ENCODE measurements around the gene SLC2A6. TPM values are rescaled to one million over a fixed set of nuclear protein-coding genes. Genes with fewer than 3 reads are reported as not detected.

SLC2A6 gene
- total and polyA plus RNA-seq, 4 donors, result 5.7 to 26.3 (median 20.3) TPM

DNA sequence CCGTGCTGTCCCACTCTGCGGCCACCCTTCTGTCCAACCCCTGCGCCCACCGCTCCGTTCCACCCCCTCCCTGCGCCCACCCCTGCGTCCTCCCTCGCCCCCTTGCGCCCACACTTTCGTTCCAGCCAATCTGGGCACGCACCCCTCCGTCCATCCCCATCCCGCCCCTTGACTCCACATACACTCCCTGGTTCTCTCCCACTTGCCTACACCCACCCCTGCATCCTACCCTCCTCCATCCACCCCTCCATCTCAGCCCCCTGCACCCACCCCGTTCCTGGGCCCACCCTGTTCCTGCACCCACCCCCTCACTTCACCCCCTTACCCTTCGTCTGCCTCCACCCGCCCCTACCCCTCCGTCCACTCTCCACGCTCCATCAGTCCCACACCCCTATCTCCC lies 49.7 kb downstream of the SLC2A6 start:
- Histone ChIP-seq H3K9me3 (ENCODE audit: control insufficient read depth, insufficient read depth, low read length) (no peaks in the 10 kb centered on the region), H3K4me3 (ENCODE audit: low read depth, low read length) (no peak overlapping the region), H3K27ac (ENCODE audit: low read depth, low read length) (no peak overlapping the region), H3K4me1 (ENCODE audit: control insufficient read depth, insufficient read depth, low read length) (peaks cover 3% of the 10 kb centered on the region), H3K27me3 (ENCODE audit: control insufficient read depth, insufficient read depth, low read length) (peaks cover 19% of the 10 kb centered on the region), H3K36me3 (ENCODE audit: control insufficient read depth, insufficient read depth, low read length) (peaks cover 26% of the 10 kb centered on the region)
- 3% methylated on average over 15 of the region's 18 CpGs for WGBS (ENCODE audit: insufficient coverage)
- DNase-seq (ENCODE audit: low read depth in 4 of 6, low spot score in 6 of 6), result no peak

DNA sequence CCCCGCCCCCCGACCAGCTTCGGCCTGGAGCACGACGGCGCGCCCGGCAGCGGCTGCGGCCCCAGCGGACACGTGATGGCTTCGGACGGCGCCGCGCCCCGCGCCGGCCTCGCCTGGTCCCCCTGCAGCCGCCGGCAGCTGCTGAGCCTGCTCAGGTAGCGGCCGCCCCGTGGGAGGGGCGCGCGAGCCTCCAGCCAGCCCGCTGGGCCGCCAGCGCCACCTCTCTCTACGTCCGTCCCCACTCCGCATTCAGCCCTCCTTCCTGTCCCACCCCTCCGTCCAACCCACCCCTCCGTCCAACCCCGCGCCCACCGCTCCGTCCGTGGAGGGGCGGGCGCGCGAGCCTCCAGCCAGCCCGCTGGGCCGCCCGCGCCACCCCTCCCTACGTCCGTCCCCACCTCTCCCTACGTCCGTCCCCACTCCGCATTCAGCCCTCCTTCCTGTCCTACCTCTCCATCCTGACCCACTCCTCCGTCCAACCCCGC lies 50.2 kb downstream of the SLC2A6 start:
- no peak for DNase-seq (ENCODE audit: low read depth in 4 of 6, low spot score in 6 of 6)
- Histone ChIP-seq H3K27me3 (ENCODE audit: control insufficient read depth, insufficient read depth, low read length) (peaks cover 19% of the 10 kb centered on the region), H3K4me1 (ENCODE audit: control insufficient read depth, insufficient read depth, low read length) (peaks cover 3% of the 10 kb centered on the region), H3K36me3 (ENCODE audit: control insufficient read depth, insufficient read depth, low read length) (peaks cover 30% of the 10 kb centered on the region), H3K4me3 (ENCODE audit: low read depth, low read length) (no peak overlapping the region), H3K9me3 (ENCODE audit: control insufficient read depth, insufficient read depth, low read length) (no peaks in the 10 kb centered on the region), H3K27ac (ENCODE audit: low read depth, low read length) (no peak overlapping the region)
- WGBS (ENCODE audit: insufficient coverage), result 1% methylated on average over 50 of the region's 57 CpGs

DNA sequence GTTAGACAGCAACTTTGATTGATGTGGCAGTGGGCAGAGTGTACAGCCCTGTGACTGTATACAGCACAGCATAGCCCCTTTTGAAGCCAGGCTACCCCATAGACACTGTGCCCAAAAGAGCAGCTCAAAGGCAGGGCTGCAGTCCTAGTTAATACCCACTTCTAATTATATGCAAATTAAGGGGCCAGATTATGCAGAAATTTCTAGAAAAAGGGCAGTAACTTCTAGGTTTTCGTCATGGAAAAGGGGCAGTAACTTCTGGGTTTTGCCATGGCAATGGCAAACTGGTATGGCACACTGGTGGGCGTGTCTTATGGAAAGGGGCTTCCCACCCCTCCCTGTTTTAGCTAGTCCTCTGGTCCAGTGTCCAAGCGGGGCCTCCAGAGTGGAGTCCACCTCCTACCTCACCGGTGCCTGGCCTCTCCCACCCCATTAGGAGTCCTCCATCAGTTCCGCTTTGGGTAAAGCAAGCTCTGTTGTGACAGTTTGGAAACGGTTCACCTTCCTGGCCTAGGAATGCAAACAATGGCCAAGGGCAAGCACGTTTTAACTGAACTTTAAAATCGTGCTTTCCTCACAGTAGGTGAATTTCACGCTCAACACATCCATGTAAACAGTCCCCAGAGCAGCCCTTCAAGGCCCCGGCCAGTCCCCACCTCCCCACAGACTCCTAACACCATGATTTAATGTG lies 51.1 kb downstream of the SLC2A6 start:
- Histone ChIP-seq H3K27me3 (ENCODE audit: control insufficient read depth, insufficient read depth, low read length) (peaks cover 19% of the 10 kb centered on the region), H3K9me3 (ENCODE audit: control insufficient read depth, insufficient read depth, low read length) (no peaks in the 10 kb centered on the region), H3K4me1 (ENCODE audit: control insufficient read depth, insufficient read depth, low read length) (peaks cover 3% of the 10 kb centered on the region), H3K27ac (ENCODE audit: low read depth, low read length) (no peak overlapping the region), H3K4me3 (ENCODE audit: low read depth, low read length) (no peak overlapping the region), H3K36me3 (ENCODE audit: control insufficient read depth, insufficient read depth, low read length) (peaks cover 26% of the 10 kb centered on the region)
- WGBS (ENCODE audit: insufficient coverage), result 59% methylated on average over 7 of the region's 10 CpGs
- DNase-seq (ENCODE audit: low read depth in 4 of 6, low spot score in 6 of 6), result no peak

DNA sequence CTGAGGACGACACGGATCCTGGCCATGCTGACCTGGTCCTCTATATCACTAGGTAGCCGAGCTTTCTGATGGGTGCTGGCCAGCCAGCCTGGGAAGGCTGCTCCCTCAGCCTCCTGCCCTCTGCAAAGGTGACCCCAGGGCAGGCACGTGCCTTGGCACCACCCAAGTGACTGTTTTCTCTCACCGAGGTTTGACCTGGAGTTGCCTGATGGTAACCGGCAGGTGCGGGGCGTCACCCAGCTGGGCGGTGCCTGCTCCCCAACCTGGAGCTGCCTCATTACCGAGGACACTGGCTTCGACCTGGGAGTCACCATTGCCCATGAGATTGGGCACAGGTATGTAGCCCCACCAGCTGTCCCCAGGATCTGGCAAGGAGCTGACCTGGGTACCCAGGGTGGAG lies 52.9 kb downstream of the SLC2A6 start:
- H3K36me3 ChIP-seq (ENCODE audit: control insufficient read depth, insufficient read depth, low read length), result peaks cover 26% of the 10 kb centered on the region
- H3K4me1 ChIP-seq (ENCODE audit: control insufficient read depth, insufficient read depth, low read length), result peaks cover 3% of the 10 kb centered on the region
- WGBS (ENCODE audit: insufficient coverage), result 88% methylated on average over 11 of the region's 11 CpGs
- no peak for DNase-seq (ENCODE audit: low read depth in 4 of 6, low spot score in 6 of 6)
- peaks cover 19% of the 10 kb centered on the region for H3K27me3 ChIP-seq (ENCODE audit: control insufficient read depth, insufficient read depth, low read length)
- H3K9me3 ChIP-seq (ENCODE audit: control insufficient read depth, insufficient read depth, low read length), result no peaks in the 10 kb centered on the region
- H3K27ac ChIP-seq (ENCODE audit: low read depth, low read length), result no peak overlapping the region
- H3K4me3 ChIP-seq (ENCODE audit: low read depth, low read length), result no peak overlapping the region

DNA sequence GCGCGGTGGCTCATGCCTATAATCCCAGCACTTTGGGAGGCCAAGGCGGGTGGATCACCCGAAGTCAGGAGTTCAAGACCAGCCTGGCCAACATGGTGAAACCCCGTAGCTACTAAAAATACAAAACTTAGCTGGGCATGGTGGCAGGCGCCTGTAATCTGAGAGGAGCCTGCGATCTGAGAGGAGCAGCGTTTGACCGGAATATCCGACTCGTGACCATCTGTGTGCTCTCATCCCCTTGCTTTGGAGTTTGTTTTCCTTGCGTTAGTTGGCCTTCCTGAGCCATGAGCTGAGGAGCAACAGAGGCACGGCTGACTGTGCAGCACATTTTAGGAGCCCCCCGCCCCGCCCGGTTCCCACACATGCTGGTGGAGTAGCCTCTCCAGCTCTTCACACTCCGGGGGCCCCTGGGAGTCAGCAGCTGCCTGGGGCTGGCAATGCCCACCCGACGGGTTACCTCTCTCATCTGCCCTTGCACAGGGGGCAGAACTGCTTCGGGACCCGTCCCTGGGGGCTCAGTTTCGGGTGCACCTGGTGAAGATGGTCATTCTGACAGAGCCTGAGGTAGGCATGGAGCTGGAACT lies 53.8 kb downstream of the SLC2A6 start:
- WGBS (ENCODE audit: insufficient coverage), result 91% methylated on average over 22 of the region's 22 CpGs
- peaks cover 26% of the 10 kb centered on the region for H3K36me3 ChIP-seq (ENCODE audit: control insufficient read depth, insufficient read depth, low read length)
- H3K9me3 ChIP-seq (ENCODE audit: control insufficient read depth, insufficient read depth, low read length), result no peaks in the 10 kb centered on the region
- DNase-seq (ENCODE audit: low read depth in 4 of 6, low spot score in 6 of 6), result no peak
- H3K27me3 ChIP-seq (ENCODE audit: control insufficient read depth, insufficient read depth, low read length), result peaks cover 18% of the 10 kb centered on the region
- no peak overlapping the region for H3K4me3 ChIP-seq (ENCODE audit: low read depth, low read length)
- peaks cover 3% of the 10 kb centered on the region for H3K4me1 ChIP-seq (ENCODE audit: control insufficient read depth, insufficient read depth, low read length)
- no peak overlapping the region for H3K27ac ChIP-seq (ENCODE audit: low read depth, low read length)

DNA sequence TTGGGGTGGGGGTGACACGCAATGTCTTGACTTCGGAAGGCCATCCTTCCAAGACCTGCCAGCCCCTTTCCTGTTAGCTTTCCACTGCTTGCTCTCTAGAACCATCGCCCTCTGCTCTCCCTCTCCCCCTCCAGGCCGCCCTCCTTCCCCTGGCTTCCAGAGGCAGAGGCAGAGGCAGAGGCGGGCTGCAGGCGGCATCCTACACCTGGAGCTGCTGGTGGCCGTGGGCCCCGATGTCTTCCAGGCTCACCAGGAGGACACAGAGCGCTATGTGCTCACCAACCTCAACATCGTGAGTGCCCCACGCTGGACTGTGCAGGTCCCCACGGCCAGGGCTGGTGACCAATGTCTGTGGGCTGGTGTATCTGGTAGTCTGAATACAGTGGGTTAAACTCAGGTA lies 54.7 kb downstream of the SLC2A6 start:
- H3K4me3 ChIP-seq (ENCODE audit: low read depth, low read length), result no peak overlapping the region
- no peak for DNase-seq (ENCODE audit: low read depth in 4 of 6, low spot score in 6 of 6)
- peaks cover 3% of the 10 kb centered on the region for H3K4me1 ChIP-seq (ENCODE audit: control insufficient read depth, insufficient read depth, low read length)
- H3K9me3 ChIP-seq (ENCODE audit: control insufficient read depth, insufficient read depth, low read length), result no peaks in the 10 kb centered on the region
- H3K27me3 ChIP-seq (ENCODE audit: control insufficient read depth, insufficient read depth, low read length), result peaks cover 18% of the 10 kb centered on the region
- peaks cover 26% of the 10 kb centered on the region for H3K36me3 ChIP-seq (ENCODE audit: control insufficient read depth, insufficient read depth, low read length)
- no peak overlapping the region for H3K27ac ChIP-seq (ENCODE audit: low read depth, low read length)
- 87% methylated on average over 8 of the region's 12 CpGs for WGBS (ENCODE audit: insufficient coverage)

DNA sequence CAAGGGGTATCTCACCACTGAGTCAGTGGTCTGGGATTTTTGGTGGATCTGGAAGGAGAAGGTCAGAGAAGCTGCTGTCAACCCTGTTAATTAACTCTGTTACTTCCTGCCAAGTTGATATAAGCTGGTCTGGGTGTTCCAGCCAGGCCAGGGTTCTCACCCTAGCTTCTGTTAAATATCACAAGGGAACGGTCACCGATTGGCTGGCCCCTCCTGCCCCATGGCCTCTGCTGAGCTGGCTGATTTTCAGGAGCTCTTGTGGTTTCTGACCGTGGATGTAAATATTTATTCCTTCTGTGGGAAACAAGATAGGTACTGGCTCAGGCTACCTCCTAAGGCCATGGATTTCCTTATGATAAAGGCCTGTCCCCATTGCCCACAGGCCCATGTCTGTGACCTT lies 55.7 kb downstream of the SLC2A6 start:
- Histone ChIP-seq H3K27me3 (ENCODE audit: control insufficient read depth, insufficient read depth, low read length) (peaks cover 16% of the 10 kb centered on the region), H3K36me3 (ENCODE audit: control insufficient read depth, insufficient read depth, low read length) (peaks cover 26% of the 10 kb centered on the region), H3K9me3 (ENCODE audit: control insufficient read depth, insufficient read depth, low read length) (no peaks in the 10 kb centered on the region), H3K27ac (ENCODE audit: low read depth, low read length) (no peak overlapping the region), H3K4me1 (ENCODE audit: control insufficient read depth, insufficient read depth, low read length) (peaks cover 12% of the 10 kb centered on the region), H3K4me3 (ENCODE audit: low read depth, low read length) (no peak overlapping the region)
- WGBS (ENCODE audit: insufficient coverage), result 89% methylated on average over 3 of the region's 3 CpGs
- DNase-seq (ENCODE audit: low read depth in 4 of 6, low spot score in 6 of 6), result no peak

DNA sequence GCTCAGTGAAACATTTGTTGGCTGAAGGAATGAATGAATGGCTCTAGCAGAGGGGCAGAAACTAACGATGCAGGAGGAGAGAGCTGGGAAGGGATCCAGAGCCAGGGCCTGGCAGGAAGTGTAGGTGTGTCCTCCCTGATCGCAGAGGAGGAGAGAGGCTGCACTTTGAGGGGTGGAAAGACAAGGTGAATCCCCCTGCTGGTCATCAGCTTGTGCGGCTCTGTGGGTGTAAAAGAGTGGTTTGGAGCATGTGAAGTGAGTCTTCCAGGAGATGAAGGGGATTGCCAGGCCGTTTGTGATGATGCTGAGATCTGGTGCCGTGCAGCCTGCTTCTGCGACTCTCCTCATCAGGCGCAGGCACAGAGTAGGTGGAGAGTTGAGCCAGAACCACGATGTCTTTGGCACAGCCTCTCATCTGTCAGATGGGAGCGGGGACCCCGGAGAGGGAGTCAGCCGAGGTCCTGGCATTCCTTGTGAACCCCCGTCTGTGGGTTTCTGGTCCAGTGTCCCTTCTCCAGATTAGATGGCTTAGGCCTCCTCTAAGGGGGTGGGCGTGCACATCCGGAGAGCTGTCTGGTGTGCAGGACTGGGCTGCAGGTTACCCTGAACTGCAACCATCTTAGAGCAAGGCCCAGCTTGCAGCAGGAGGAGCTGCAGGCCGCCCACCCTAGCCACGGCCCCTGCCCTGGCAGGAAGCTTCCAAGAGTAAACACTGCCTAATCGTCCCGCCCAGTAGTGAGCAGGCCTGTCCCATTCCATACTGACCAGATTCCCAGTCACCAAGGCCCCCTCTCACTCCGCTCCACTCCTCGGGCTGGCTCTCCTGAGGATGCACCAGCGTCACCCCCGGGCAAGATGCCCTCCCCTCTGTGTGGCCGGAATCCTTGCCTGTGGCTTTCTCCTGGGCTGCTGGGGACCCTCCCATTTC lies 57.0 kb downstream of the SLC2A6 start, which contains the start of gene ADAMTS13:
ADAMTS13 (plus strand) TSS at position 753 of the 928 bp plus-strand sequence; CDS start at position 830, 77 bp downstream.
- 51% methylated on average over 23 of the region's 23 CpGs for WGBS (ENCODE audit: insufficient coverage)
- Histone ChIP-seq H3K27ac (ENCODE audit: low read depth, low read length) (no peak within 1 kb of the TSS), H3K27me3 (ENCODE audit: control insufficient read depth, insufficient read depth, low read length) (peaks cover 3% of the 10 kb centered on the region), H3K4me3 (ENCODE audit: low read depth, low read length) (no peak within 1 kb of the TSS), H3K9me3 (ENCODE audit: control insufficient read depth, insufficient read depth, low read length) (no peaks in the 10 kb centered on the region), H3K4me1 (ENCODE audit: control insufficient read depth, insufficient read depth, low read length) (peaks cover 20% of the 10 kb centered on the region), H3K36me3 (ENCODE audit: control insufficient read depth, insufficient read depth, low read length) (peaks cover 26% of the 10 kb centered on the region)
- no peak for DNase-seq (ENCODE audit: low read depth in 4 of 6, low spot score in 6 of 6)
